HCT116 (cell line): Measurements from ENCODE around the gene MUC20.

Source experiments
- EZH2 ChIP-seq: fragments of 200-600 bp; sonication (generic); IDR thresholded peaks from 2 replicates; pipeline ENCODE4 v1.6.1; 2017; ENCODE audit warnings: antibody characterized with exemption, mixed run types
- JUND ChIP-seq: IDR thresholded peaks from 2 replicates; pipeline ENCODE4 v1.6.1; 2012
- TF ChIP-seq, protein P1 (sequence below), 3 experiments: fragments of 200-600 bp in 1 of 3; sonication (generic) in 1 of 3; IDR thresholded peaks in 2 of 3; conservative IDR thresholded peaks in 1 of 3; 2 replicates each; pipeline ENCODE4 v1.5.1; 2012 to 2017; ENCODE audit warnings: low read depth in 2 of 3, low read length in 2 of 3, antibody characterized with exemption in 1 of 3, borderline replicate concordance in 1 of 3, control low read depth in 1 of 3, mild to moderate bottlenecking in 1 of 3, mixed read lengths in 1 of 3, mixed run types in 1 of 3, moderate library complexity in 1 of 3; ENCODE audit not compliant: insufficient read depth in 1 of 3
- TF ChIP-seq, protein P2 (sequence below): IDR thresholded peaks from 2 replicates; pipeline ENCODE4 v1.6.1; 2012

DNA sequence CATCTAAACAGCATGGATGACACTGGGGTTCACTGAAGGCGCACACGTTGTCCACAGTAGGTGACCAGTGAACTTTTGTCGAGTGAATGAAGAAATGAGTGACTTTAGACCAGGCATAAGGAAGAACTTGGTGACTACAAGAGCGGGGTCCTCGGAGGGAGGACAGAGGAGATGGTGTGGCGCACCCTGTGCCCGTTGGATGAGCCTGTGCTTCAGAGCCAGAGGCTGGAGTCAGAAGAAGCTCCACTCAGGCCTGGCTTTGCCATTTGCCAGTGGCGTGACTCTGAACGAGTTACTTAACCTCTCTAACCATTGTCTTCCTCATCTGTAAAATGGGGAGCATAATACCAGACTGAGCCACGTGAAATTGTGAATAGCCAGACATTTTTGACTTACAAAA lies 48.8 kb downstream of the MUC20 start:
- TF ChIP-seq, protein P1, sequence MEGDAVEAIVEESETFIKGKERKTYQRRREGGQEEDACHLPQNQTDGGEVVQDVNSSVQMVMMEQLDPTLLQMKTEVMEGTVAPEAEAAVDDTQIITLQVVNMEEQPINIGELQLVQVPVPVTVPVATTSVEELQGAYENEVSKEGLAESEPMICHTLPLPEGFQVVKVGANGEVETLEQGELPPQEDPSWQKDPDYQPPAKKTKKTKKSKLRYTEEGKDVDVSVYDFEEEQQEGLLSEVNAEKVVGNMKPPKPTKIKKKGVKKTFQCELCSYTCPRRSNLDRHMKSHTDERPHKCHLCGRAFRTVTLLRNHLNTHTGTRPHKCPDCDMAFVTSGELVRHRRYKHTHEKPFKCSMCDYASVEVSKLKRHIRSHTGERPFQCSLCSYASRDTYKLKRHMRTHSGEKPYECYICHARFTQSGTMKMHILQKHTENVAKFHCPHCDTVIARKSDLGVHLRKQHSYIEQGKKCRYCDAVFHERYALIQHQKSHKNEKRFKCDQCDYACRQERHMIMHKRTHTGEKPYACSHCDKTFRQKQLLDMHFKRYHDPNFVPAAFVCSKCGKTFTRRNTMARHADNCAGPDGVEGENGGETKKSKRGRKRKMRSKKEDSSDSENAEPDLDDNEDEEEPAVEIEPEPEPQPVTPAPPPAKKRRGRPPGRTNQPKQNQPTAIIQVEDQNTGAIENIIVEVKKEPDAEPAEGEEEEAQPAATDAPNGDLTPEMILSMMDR (IDR thresholded peaks at IDR 0.05 in 2 of 3, conservative IDR thresholded peaks at IDR 0.05 in 1 of 3; ENCODE audit: borderline replicate concordance in 1 of 3, insufficient read depth in 1 of 3, low read depth in 2 of 3, low read length in 2 of 3): no peak
- no peak for TF ChIP-seq JUND
- TF ChIP-seq, protein P2, sequence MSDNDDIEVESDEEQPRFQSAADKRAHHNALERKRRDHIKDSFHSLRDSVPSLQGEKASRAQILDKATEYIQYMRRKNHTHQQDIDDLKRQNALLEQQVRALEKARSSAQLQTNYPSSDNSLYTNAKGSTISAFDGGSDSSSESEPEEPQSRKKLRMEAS: no peak
- no peak for TF ChIP-seq EZH2
